Endothelial cell (in vitro differentiated cells): Measurements from ENCODE around the gene RPS27L. TPM values are rescaled to one million over a fixed set of nuclear protein-coding genes. Genes with fewer than 3 reads are reported as not detected.
A peak's percentile ranks its signal among the peaks of the same experiment; 100 is the strongest.

Experiments
- DNase-seq: peaks from one replicate; pipeline ENCODE4 v3.0.0; 2021; ENCODE audit warnings: low spot score
- H3K27ac Mint-ChIP-seq: one replicate; pipeline ENCODE4 v1.8.0; 2021; ENCODE audit warnings: mixed read lengths, inconsistent platforms; ENCODE audit not compliant: unreplicated experiment
- H3K27me3 Mint-ChIP-seq: one replicate; pipeline ENCODE4 v1.8.0; 2021; ENCODE audit warnings: mild to moderate bottlenecking, moderate library complexity, mixed read lengths, inconsistent platforms; ENCODE audit not compliant: unreplicated experiment
- H3K36me3 Mint-ChIP-seq: one replicate; pipeline ENCODE4 v1.8.0; 2021; ENCODE audit warnings: mild to moderate bottlenecking, low read depth, mixed read lengths, inconsistent platforms; ENCODE audit not compliant: unreplicated experiment
- H3K4me1 Mint-ChIP-seq: one replicate; pipeline ENCODE4 v1.8.0; 2021; ENCODE audit warnings: mild to moderate bottlenecking, mixed read lengths, inconsistent platforms; ENCODE audit not compliant: unreplicated experiment
- H3K4me3 Mint-ChIP-seq: one replicate; pipeline ENCODE4 v1.8.0; 2021; ENCODE audit warnings: mild to moderate bottlenecking, mixed read lengths, inconsistent platforms; ENCODE audit not compliant: unreplicated experiment
- H3K9me3 Mint-ChIP-seq: one replicate; pipeline ENCODE4 v1.8.0; 2021; ENCODE audit warnings: mixed read lengths, inconsistent platforms; ENCODE audit not compliant: unreplicated experiment
- CTCF ChIP-seq: fragments of 200-600 bp; sonication (generic); IDR thresholded peaks from one replicate; pipeline ENCODE4 v1.5.0; 2021; ENCODE audit warnings: antibody characterized with exemption; ENCODE audit not compliant: unreplicated experiment
- total RNA-seq: library from RNA; stranded (reverse); fragmentation: NEBNext Ultra II Directional; extraction: Animal tissue kit (Norgen Biotek cat#: 25700); gene quantifications from one replicate; pipeline ENCODE4 v1.2.1, GENCODE V29; 2021; ENCODE audit not compliant: unreplicated experiment

Gene RPS27L
- total RNA-seq, 1 donor from 2014 or later: 149 TPM

- Mint-ChIP-seq H3K4me3 (peak overlapping the region; percentile 93), H3K36me3 (peaks cover 20% of the 10 kb centered on the region), H3K4me1 (peaks cover 9% of the 10 kb centered on the region), H3K27ac (no peak overlapping the region), H3K9me3 (peaks cover 5% of the 10 kb centered on the region), H3K27me3 (peaks cover 9% of the 10 kb centered on the region)
- peak; percentile 61 for DNase-seq
- TF ChIP-seq CTCF: peak; percentile 33
Observed at GRCh38 chr15:63122002-63122875, 35.0 kb downstream of the RPS27L start.

- TF ChIP-seq CTCF: no peak
- peaks cover 9% of the 10 kb centered on the region for H3K4me1 Mint-ChIP-seq
- peak within 1 kb of the TSS; percentile 93 for H3K4me3 Mint-ChIP-seq
- peak; percentile 84 for DNase-seq
- H3K27ac Mint-ChIP-seq: peak within 1 kb of the TSS; percentile 81
- peaks cover 5% of the 10 kb centered on the region for H3K9me3 Mint-ChIP-seq
- H3K27me3 Mint-ChIP-seq: peaks cover 9% of the 10 kb centered on the region
- peaks cover 20% of the 10 kb centered on the region for H3K36me3 Mint-ChIP-seq
Observed at GRCh38 chr15:63121382-63122001, 35.8 kb downstream of the RPS27L start, which contains the start of gene LACTB. Gene LACTB (plus strand): TSS chr15:63121861. CDS start chr15:63121872, 11 bp downstream.

- no peak for TF ChIP-seq CTCF
- H3K4me3 Mint-ChIP-seq: no peak overlapping the region
- no peak for DNase-seq
- H3K9me3 Mint-ChIP-seq: peaks cover 5% of the 10 kb centered on the region
- H3K36me3 Mint-ChIP-seq: peaks cover 20% of the 10 kb centered on the region
- no peak overlapping the region for H3K27ac Mint-ChIP-seq
- H3K27me3 Mint-ChIP-seq: peaks cover 9% of the 10 kb centered on the region
- H3K4me1 Mint-ChIP-seq: peaks cover 9% of the 10 kb centered on the region
Observed at GRCh38 chr15:63118854-63119253, 38.4 kb downstream of the RPS27L start.

- Mint-ChIP-seq H3K27me3 (peaks cover 2% of the 10 kb centered on the region), H3K9me3 (peaks cover 3% of the 10 kb centered on the region)
Observed at GRCh38 chr15:63114465-63114864, 42.8 kb downstream of the RPS27L start.

More at GRCh38 chr15:63114465-63114864, 42.8 kb downstream of the RPS27L start:
- TF ChIP-seq CTCF: no peak
- Mint-ChIP-seq H3K4me1 (no peaks in the 10 kb centered on the region), H3K36me3 (peaks cover 6% of the 10 kb centered on the region), H3K27ac (no peak overlapping the region), H3K4me3 (no peak overlapping the region)
- DNase-seq: no peak
